ENCODE results near the gene OSM. TPM values are rescaled to one million over a fixed set of nuclear protein-coding genes. Genes with fewer than 3 reads are reported as not detected.

The OSM gene
- total and polyA plus RNA-seq, 2 donors (not counting 3 experiments of a cell fraction or from before 2014, with no cell fraction given), result not detected

GRCh38 chr22:30221121-30221992 is 45.3 kb downstream of the OSM start:
- no peak for FAIRE-seq

GRCh38 chr22:30220338-30221012 is 46.2 kb downstream of the OSM start:
- intact Hi-C loops (cut with micrococcal nuclease) (no loop called here), dilution Hi-C loops (cut with MboI; ENCODE audit: extremely low pct_ligation_motif_present, low sequenced_read_pairs) (no loop called here)
- Histone ChIP-seq H3K36me3 (ENCODE audit: control insufficient read depth in 2 of 2, extremely low read depth in 1 of 2, insufficient read depth in 2 of 2, low read length in 2 of 2) (no peaks in the 10 kb centered on the region), H4K20me1 (replicated peaks; ENCODE audit: control insufficient read depth, extremely low read depth, insufficient read depth, low read length) (no peaks in the 10 kb centered on the region), H3K4me2 (ENCODE audit: insufficient read depth, low read length) (no peak overlapping the region), H3K9me3 (replicated peaks; ENCODE audit: control insufficient read depth, insufficient read depth, low read length) (no peaks in the 10 kb centered on the region), H3K27me3 (ENCODE audit: control insufficient read depth in 2 of 2, insufficient read depth in 2 of 2, low read length in 2 of 2) (peaks cover 5 to 24% of the 10 kb centered on the region in 2 experiments), H3K4me1 (ENCODE audit: control insufficient read depth, extremely low read depth, insufficient read depth, low read length) (no peaks in the 10 kb centered on the region), H3K27ac (ENCODE audit: insufficient read depth, low read depth, low read length) (no peak overlapping the region), H3K9ac (replicated peaks; ENCODE audit: extremely low read depth, insufficient read depth, low read length) (no peak overlapping the region), H2AFZ (ENCODE audit: low read depth, low read length) (no peak overlapping the region), H3K9me1 (replicated peaks; ENCODE audit: control insufficient read depth, extremely low read depth, insufficient read depth, low read length) (no peaks in the 10 kb centered on the region), H3K4me3 (replicated peaks in 1 of 3; ENCODE audit: insufficient read depth in 1 of 3, low read depth in 1 of 3, low read length in 3 of 3) (no peak overlapping the region), H3K79me2 (ENCODE audit: control insufficient read depth, insufficient read depth, low read length) (no peaks in the 10 kb centered on the region)
- DNase-seq (ENCODE audit: low read depth, low spot score), result no peak
- FAIRE-seq, result no peak
- no peak for TF ChIP-seq EZH2 (IDR thresholded peaks at IDR 0.05; ENCODE audit: borderline replicate concordance, low read depth, low read length, severe bottlenecking)
- no peak for TF ChIP-seq CTCF (IDR thresholded peaks at IDR 0.05; ENCODE audit: extremely low read depth in 1 of 2, insufficient read depth in 1 of 2, low read depth in 1 of 2, low read length in 2 of 2)
- TF ChIP-seq POLR2A (IDR thresholded peaks at IDR 0.05; ENCODE audit: low read depth, low read length), result no peak
- TF ChIP-seq JUN (IDR thresholded peaks at IDR 0.05; ENCODE audit: borderline replicate concordance, insufficient read depth, insufficient read length, low read depth), result no peak
- no peak for TF ChIP-seq POLR2AphosphoS5 (IDR thresholded peaks at IDR 0.05; ENCODE audit: insufficient read depth, low read depth, low read length)
- no peak for TF ChIP-seq MAX (IDR thresholded peaks at IDR 0.05; ENCODE audit: insufficient read depth, insufficient read length)
- no peak for TF ChIP-seq MYC (IDR thresholded peaks at IDR 0.05; ENCODE audit: low read depth, low read length)
- TF ChIP-seq FOS (IDR thresholded peaks at IDR 0.05; ENCODE audit: borderline replicate concordance, insufficient read depth, low read length), result no peak
- no peak for TF ChIP-seq GATA2 (IDR thresholded peaks at IDR 0.05; ENCODE audit: insufficient read depth, insufficient read length, low read depth, low read length)
- ChIA-PET POLR2A (no interaction called here), CTCF (interaction anchor here (0.5 to 1.1 kb wide), 3 partner anchors 10 to 991 kb away, joined by 3 to 4 read pairs (median 3); no protein-coding TSS in a partner anchor)
- no TSS peak for BruUV-seq (replicated peaks)

More at GRCh38 chr22:30221121-30221992, 45.3 kb downstream of the OSM start:
- DNase-seq (ENCODE audit: low read depth, low spot score), result no peak
- Histone ChIP-seq H3K9ac (replicated peaks; ENCODE audit: extremely low read depth, insufficient read depth, low read length) (no peak overlapping the region), H3K27ac (ENCODE audit: insufficient read depth, low read depth, low read length) (no peak overlapping the region), H3K4me3 (replicated peaks in 1 of 3; ENCODE audit: insufficient read depth in 1 of 3, low read depth in 1 of 3, low read length in 3 of 3) (no peak overlapping the region), H4K20me1 (replicated peaks; ENCODE audit: control insufficient read depth, extremely low read depth, insufficient read depth, low read length) (no peaks in the 10 kb centered on the region), H3K4me1 (ENCODE audit: control insufficient read depth, extremely low read depth, insufficient read depth, low read length) (no peaks in the 10 kb centered on the region), H3K79me2 (ENCODE audit: control insufficient read depth, insufficient read depth, low read length) (no peaks in the 10 kb centered on the region), H3K27me3 (ENCODE audit: control insufficient read depth in 2 of 2, insufficient read depth in 2 of 2, low read length in 2 of 2) (peaks cover 8 to 23% of the 10 kb centered on the region in 2 experiments), H3K36me3 (ENCODE audit: control insufficient read depth in 2 of 2, extremely low read depth in 1 of 2, insufficient read depth in 2 of 2, low read length in 2 of 2) (no peaks in the 10 kb centered on the region), H3K4me2 (ENCODE audit: insufficient read depth, low read length) (no peak overlapping the region), H3K9me3 (replicated peaks; ENCODE audit: control insufficient read depth, insufficient read depth, low read length) (no peaks in the 10 kb centered on the region), H2AFZ (ENCODE audit: low read depth, low read length) (no peak overlapping the region), H3K9me1 (replicated peaks; ENCODE audit: control insufficient read depth, extremely low read depth, insufficient read depth, low read length) (no peaks in the 10 kb centered on the region)
- dilution Hi-C loops (cut with MboI; ENCODE audit: extremely low pct_ligation_motif_present, low sequenced_read_pairs), result no loop called here
- ChIA-PET POLR2A (no interaction called here), CTCF (interaction anchor here (0.5 to 1.1 kb wide), 2 partner anchors 13 to 992 kb away, joined by 3 to 4 read pairs; no protein-coding TSS in a partner anchor)
- TF ChIP-seq GATA2 (IDR thresholded peaks at IDR 0.05; ENCODE audit: insufficient read depth, insufficient read length, low read depth, low read length), result no peak
- TF ChIP-seq POLR2A (IDR thresholded peaks at IDR 0.05; ENCODE audit: low read depth, low read length), result no peak
- TF ChIP-seq POLR2AphosphoS5 (IDR thresholded peaks at IDR 0.05; ENCODE audit: insufficient read depth, low read depth, low read length), result no peak
- TF ChIP-seq FOS (IDR thresholded peaks at IDR 0.05; ENCODE audit: borderline replicate concordance, insufficient read depth, low read length), result no peak
- no peak for TF ChIP-seq JUN (IDR thresholded peaks at IDR 0.05; ENCODE audit: borderline replicate concordance, insufficient read depth, insufficient read length, low read depth)
- no peak for TF ChIP-seq EZH2 (IDR thresholded peaks at IDR 0.05; ENCODE audit: borderline replicate concordance, low read depth, low read length, severe bottlenecking)
- no TSS peak for BruUV-seq (replicated peaks)
- intact Hi-C loops (cut with micrococcal nuclease), result no loop called here

Measured in endothelial cell of umbilical vein (primary cell).